Activated B cell treated with CpG ODN at 0.5 μM for 24 hours (primary cell): ENCODE results near the gene PTPRC. TPM values are rescaled to one million over a fixed set of nuclear protein-coding genes. Genes with fewer than 3 reads are reported as not detected.
A peak's percentile ranks its signal among the peaks of the same experiment; 100 is the strongest.

Experiments
- ATAC-seq: fragments of 200-7000 bp; cut with Tn5 transposase; one replicate; pipeline ENCODE4 v1.10.0; 2021; ENCODE audit warnings: low read depth, mild to moderate bottlenecking, moderate library complexity
- CTCF ChIA-PET: fragments of 350-600 bp; sonication (Branson Sonifier 250); formaldehyde crosslinking; loops from one replicate; lab custom pipeline; 2021; ENCODE audit warnings: antibody characterized with exemption; lab: Charles Lee
- POLR2A ChIA-PET: fragments of 350-600 bp; sonication (Branson Sonifier 250); formaldehyde crosslinking; loops from one replicate; lab custom pipeline; 2021; ENCODE audit warnings: antibody characterized with exemption; lab: Charles Lee
- DNase-seq: peaks from one replicate; pipeline ENCODE4 v3.0.0; 2022
- H3K27ac Mint-ChIP-seq: one replicate; pipeline ENCODE4 v1.8.0; 2020; ENCODE audit warnings: mixed read lengths
- H3K27me3 Mint-ChIP-seq: one replicate; pipeline ENCODE4 v1.8.0; 2021; ENCODE audit warnings: mixed read lengths
- H3K36me3 Mint-ChIP-seq: one replicate; pipeline ENCODE4 v1.8.0; 2021; ENCODE audit warnings: low read depth, mixed read lengths
- H3K4me1 Mint-ChIP-seq: one replicate; pipeline ENCODE4 v1.8.0; 2021; ENCODE audit warnings: mixed read lengths
- H3K4me3 Mint-ChIP-seq: one replicate; pipeline ENCODE4 v1.8.0; 2020; ENCODE audit warnings: mild to moderate bottlenecking, mixed read lengths
- H3K9me3 Mint-ChIP-seq: one replicate; pipeline ENCODE4 v1.8.0; 2020; ENCODE audit warnings: mixed read lengths
- intact Hi-C: fragments of 100-400 bp; cut with micrococcal nuclease; formaldehyde crosslinking; loops from one replicate; pipeline ENCODE4 v1.15.1; 2024
- total RNA-seq: library from RNA; stranded (reverse); gene quantifications from 2 replicates; pipeline ENCODE4 v1.2.3, GENCODE V29; 2022
- TF ChIP-seq, protein P1 (sequence below): fragments of 200-600 bp; IDR thresholded peaks from one replicate; pipeline ENCODE4 v1.8.0; 2022; ENCODE audit warnings: antibody characterized with exemption, mild to moderate bottlenecking

PTPRC gene
- total RNA-seq, 1 donor from 2014 or later, result 506 TPM

DNA sequence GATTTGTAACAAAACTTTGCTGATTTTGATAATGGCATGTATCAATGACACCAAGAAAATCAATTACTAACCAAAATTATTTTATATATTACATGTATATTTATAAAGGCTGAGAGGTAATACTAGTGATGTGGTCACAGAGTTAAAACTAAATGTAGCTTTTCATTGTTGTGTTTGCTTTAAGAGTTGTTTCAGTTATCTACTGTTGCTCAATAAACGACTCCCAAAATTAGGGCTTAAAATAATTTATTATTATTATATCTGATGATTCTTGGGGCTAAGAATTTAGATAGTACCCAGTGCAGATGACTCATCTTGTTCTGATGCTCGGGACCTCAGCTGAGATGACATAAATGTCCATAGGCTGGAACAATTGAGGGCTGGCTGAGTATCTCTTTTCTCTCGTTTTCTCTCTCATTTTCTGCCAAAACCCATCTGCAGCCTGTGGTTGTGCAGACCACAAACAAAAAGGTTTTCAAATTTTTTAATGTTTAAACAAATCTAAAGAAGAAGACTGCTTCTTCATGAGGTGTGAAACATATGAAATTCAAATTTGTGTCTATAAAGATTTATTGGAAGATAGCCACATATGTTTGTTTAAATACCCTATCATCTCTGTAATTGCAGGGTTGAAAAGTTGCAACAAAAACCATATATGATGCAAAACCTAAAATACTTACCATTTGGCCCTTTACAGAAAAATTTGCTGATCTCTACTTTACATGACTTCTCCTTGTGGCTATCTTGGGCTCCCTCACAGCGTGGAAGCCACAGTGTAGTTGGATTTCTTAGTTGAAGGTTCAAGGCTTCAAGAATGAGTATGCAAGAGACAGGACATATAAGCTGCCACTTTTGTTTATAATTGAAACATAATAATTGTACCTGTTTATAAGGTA is 14.8 kb upstream of the PTPRC start:
- no peaks in the 10 kb centered on the region for H3K9me3 Mint-ChIP-seq
- TF ChIP-seq, protein P1, sequence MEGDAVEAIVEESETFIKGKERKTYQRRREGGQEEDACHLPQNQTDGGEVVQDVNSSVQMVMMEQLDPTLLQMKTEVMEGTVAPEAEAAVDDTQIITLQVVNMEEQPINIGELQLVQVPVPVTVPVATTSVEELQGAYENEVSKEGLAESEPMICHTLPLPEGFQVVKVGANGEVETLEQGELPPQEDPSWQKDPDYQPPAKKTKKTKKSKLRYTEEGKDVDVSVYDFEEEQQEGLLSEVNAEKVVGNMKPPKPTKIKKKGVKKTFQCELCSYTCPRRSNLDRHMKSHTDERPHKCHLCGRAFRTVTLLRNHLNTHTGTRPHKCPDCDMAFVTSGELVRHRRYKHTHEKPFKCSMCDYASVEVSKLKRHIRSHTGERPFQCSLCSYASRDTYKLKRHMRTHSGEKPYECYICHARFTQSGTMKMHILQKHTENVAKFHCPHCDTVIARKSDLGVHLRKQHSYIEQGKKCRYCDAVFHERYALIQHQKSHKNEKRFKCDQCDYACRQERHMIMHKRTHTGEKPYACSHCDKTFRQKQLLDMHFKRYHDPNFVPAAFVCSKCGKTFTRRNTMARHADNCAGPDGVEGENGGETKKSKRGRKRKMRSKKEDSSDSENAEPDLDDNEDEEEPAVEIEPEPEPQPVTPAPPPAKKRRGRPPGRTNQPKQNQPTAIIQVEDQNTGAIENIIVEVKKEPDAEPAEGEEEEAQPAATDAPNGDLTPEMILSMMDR, result no peak
- ChIA-PET CTCF (interaction anchor here (1.0 to 7.3 kb wide), 5 partner anchors 10 to 58 kb away, joined by 3 to 46 read pairs (median 6); partner anchors contain the start of gene PTPRC), POLR2A (interaction anchor here (0.8 to 7.4 kb wide), 12 partner anchors 11 to 104 kb away, joined by 3 to 307 read pairs (median 10); partner anchors contain the start of gene PTPRC)
- H3K36me3 Mint-ChIP-seq, result no peaks in the 10 kb centered on the region
- H3K4me1 Mint-ChIP-seq, result peaks cover 97% of the 10 kb centered on the region
- H3K4me3 Mint-ChIP-seq, result peak overlapping the region; percentile 39
- DNase-seq (no peak), ATAC-seq (no peak)
- no peaks in the 10 kb centered on the region for H3K27me3 Mint-ChIP-seq
- peak overlapping the region; percentile 97 for H3K27ac Mint-ChIP-seq
- intact Hi-C loops, result loop anchor here (10.0 kb wide), 1 partner anchor 369 kb away; no protein-coding TSS in a partner anchor

DNA sequence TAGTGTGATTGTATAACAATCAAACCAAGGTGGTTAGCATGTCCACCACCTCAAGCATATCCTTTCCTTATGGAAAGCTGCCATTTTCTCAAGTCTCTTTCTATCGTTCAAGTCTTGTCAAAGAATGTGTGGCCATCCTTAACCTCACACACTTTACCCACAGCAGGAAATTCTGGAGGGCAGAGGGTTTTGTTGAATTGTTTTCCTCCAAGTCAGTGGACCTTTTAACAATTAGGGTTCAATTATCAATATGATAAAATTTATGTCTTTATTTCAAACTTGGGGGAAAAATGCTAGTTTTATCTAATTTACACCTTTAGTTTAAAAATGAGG is 14.2 kb upstream of the PTPRC start:
- POLR2A ChIA-PET, result interaction anchor here (0.9 to 7.4 kb wide), 5 partner anchors 11 to 55 kb away, joined by 3 to 307 read pairs (median 5); partner anchors contain the start of gene PTPRC
- peak overlapping the region; percentile 89 for H3K27ac Mint-ChIP-seq
- intact Hi-C loops, result loop anchor here (10.0 kb wide), 1 partner anchor 370 kb away; no protein-coding TSS in a partner anchor
- H3K36me3 Mint-ChIP-seq, result no peaks in the 10 kb centered on the region
- H3K9me3 Mint-ChIP-seq, result no peaks in the 10 kb centered on the region
- H3K4me1 Mint-ChIP-seq, result peaks cover 97% of the 10 kb centered on the region
- no peak overlapping the region for H3K4me3 Mint-ChIP-seq
- DNase-seq, result no peak
- TF ChIP-seq, protein P1, result no peak
- H3K27me3 Mint-ChIP-seq, result no peaks in the 10 kb centered on the region
- CTCF ChIA-PET, result interaction anchor here (1.0 to 7.3 kb wide), 4 partner anchors 9 to 58 kb away, joined by 3 to 46 read pairs (median 5); partner anchors contain the start of gene PTPRC
- ATAC-seq, result no peak

DNA sequence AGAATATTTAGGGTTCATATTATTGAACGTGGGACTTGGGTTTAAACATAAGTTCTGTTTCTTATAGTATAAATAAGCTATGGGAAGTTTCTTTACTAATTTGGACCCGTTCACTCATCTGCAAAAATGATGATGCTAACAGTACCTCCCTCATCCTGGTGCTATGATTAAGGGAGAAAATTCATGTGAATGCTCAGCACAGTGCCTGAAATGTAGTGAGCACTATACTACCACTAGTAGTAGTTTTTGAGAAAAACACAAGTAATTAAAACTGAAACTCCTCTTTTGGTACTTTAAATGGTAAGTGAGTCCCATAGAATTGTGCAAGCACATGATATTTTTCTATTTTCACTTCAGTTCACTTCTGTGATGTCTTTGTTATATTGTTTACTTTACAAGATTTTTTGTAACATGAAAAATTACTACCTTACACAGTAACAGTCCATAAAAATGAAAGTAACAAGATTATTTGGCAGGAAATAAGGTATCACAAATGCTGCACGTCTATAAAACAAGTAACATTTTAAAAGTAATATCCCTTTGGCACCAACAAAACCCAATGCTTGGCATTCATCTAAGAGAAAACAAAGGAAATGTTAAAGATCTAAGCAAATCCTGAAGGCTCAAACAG is 11.3 kb upstream of the PTPRC start:
- ChIA-PET CTCF (no interaction called here), POLR2A (no interaction called here)
- Mint-ChIP-seq H3K9me3 (no peaks in the 10 kb centered on the region), H3K27ac (peak overlapping the region; percentile 9), H3K4me1 (peaks cover 97% of the 10 kb centered on the region), H3K36me3 (no peaks in the 10 kb centered on the region), H3K4me3 (peak overlapping the region; percentile 24), H3K27me3 (no peaks in the 10 kb centered on the region)
- DNase-seq (no peak), ATAC-seq (no peak)
- TF ChIP-seq, protein P1, result no peak
- intact Hi-C loops, result loop anchor here (10.0 kb wide), 1 partner anchor 373 kb away; no protein-coding TSS in a partner anchor

DNA sequence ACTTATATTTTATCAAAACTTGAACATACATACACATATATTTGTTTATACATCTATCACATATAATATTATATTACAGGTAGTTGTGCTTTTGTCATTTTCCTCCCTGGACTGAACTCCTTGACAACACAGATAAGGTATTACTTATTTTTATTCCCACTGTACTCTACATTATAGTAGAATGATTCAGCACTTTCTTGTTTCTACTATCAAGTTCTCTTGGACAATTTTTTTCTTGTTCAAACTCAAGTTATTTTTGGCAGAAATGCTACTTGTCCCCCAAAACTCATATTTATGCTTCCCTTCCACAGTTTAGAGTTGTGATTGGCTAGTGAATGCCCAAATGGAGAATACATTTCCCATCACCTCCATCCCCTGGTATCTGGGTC is 10.8 kb upstream of the PTPRC start:
- DNase-seq (no peak), ATAC-seq (no peak)
- ChIA-PET CTCF (no interaction called here), POLR2A (no interaction called here)
- Mint-ChIP-seq H3K27me3 (no peaks in the 10 kb centered on the region), H3K4me3 (no peak overlapping the region), H3K27ac (peak overlapping the region; percentile 74), H3K4me1 (peaks cover 97% of the 10 kb centered on the region), H3K9me3 (peaks cover under 1% of the 10 kb centered on the region), H3K36me3 (no peaks in the 10 kb centered on the region)
- intact Hi-C loops, result loop anchor here (10.0 kb wide), 1 partner anchor 373 kb away; no protein-coding TSS in a partner anchor
- TF ChIP-seq, protein P1, result no peak
